ENCODE results near the gene MRAP2.
"Not testable (repeated sequence)": the region's sequence is repeated elsewhere in the genome, so short reads cannot be mapped to it uniquely, and the experiment has no call there.

MRAP2 gene

DNA sequence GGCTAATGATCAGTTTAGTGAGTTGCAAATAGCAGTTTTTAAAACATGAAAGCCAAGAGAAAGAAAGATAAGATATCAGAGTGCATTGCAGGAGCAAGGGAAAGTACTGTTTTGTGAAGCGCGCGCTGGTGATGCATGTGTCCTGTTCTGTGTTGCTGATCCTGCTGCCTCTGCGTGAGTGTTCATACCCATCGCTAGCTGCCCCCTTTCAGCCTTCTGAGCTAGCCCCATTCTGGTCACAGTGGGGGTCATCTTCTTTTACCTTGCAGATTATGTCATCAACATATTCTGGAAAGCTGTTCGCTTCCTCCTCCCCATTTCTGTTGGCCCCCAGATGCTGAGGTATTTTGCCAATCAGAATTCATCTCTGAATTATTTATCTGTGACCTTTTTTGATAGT is 1.9 kb downstream of the MRAP2 start:
- no peak for DNase-seq

DNA sequence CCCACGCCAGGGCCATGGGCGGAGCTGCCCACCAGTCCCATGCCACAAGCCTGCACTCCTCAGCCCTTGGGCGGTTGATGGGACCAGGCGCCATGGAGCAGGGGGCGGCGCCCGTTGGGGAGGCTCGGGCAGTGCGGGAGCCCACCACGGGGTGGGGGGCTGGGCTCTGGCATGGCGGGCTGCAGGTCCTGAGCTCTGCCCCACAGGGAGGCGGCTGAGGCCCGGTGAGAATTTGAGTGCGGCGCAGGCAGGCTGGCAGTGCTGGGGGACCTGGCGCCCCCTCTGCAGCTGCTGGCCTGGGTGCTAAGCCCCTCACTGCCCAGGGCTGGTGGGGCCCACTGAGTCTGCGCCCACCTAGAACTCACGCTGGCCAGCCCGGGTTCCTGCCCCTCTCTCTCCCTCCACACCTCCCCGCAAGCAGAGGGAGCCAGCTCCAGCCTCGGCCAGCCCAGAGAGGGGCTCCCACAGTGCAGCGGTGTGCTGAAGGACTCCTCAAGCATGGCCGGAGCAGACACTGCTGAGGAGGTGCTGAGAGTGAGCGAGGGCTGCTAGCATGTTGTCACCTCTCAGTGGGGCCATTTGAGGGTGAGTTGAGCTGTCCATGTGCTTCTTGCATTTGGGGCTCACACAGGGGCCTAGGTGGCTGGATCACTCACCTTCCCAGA is 4.0 kb downstream of the MRAP2 start:
- no peak for DNase-seq

GRCh38 chr6:84042603-84043002 is 9.0 kb downstream of the MRAP2 start:
- DNase-seq, result no peak

DNA sequence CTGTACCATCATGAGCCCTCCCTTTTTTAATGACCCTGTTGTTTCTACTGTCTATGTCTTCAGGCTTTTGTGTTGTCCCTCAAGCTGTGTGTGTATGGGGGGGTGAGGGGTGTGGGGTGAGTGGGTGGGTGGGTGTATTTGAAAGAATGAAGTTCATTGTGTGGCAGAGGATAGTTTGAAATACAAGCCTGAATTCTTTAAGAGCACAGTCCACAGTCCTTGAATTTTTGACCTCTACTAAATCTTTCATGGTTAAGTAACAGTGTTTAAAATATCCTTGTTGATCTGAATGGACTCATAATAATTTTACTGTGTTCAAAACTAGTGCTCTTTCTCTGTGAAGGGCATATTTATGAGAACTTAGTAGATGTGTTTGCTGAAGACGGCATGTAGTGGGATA is 10.0 kb downstream of the MRAP2 start:
- DNase-seq, result no peak

GRCh38 chr6:84046755-84047154 is 13.2 kb downstream of the MRAP2 start:
- no peak for DNase-seq

GRCh38 chr6:84048588-84048987 is 15.0 kb downstream of the MRAP2 start:
- DNase-seq, result no peak

- DNase-seq, result no peak
Measured at GRCh38 chr6:84050408-84050807, 16.8 kb downstream of the MRAP2 start.

DNA sequence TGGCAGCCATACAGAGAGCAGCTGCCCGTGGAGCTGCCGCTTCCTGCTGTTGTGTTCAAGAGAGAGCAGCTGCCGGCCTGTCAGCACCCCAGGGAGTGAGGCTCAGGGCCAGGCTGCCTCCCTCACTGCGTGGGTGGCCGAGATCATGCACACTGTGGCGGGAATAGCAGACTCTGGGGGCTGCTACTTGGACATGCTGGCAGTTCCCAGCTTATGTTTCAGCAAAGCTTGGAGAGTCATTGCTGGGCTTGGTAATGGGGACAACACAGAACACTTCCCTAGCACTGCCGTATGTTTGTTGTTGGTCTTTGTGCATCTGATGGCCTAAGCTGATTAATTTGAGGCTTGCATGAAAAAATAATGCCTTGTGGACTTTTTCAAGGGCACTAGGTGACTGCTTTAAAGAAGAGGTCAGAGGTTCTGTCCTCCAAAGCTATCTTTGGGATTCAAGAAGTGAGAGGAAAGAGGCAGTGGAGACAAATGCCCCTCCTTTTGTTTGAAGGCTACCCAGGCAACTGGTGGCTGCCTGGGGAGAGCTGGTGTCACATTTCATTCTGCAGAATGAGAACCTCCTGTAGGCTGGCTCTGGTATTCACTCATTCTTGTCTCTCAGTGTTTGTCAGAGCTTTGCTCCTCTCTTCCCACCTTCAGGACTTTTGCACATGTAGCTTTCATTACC is 18.8 kb downstream of the MRAP2 start:
- DNase-seq, result peak; percentile 51

DNA sequence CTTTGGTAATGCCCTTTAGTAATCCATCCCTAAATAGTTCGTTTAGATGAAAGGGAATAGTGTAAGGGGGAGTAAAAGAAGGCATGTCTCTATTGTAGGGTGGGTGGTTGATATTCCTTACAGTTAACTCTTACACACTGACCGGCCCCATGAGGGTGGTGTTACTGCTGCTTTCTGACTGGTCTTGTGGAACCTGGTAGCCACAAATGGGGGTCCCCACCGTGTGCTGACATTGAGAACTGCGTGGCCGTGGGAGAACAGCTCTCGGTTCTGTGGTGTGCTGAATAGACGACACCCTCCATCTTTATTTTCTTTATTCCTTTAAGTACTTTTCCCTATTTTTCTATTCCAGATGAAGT is 19.3 kb downstream of the MRAP2 start:
- DNase-seq, result no peak

DNA sequence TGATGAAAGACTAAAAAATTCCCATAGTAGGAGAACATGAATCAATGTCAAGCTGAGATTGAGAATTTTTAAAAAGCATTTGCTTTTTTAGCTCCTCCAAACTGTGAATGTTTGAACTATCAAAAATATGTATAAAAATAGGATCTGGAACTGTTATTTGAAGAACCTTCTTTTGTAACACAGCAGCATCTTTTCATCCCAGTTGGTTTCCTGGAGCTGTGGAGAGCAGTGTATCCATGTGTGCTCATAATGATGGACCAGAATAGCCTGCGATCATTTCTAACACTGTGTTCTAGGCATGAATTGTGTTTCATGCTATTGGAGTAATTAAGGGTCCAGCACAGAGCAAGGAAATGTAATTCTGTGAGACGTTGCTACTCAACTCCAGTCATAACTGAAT is 22.1 kb downstream of the MRAP2 start:
- DNase-seq, result no peak

DNA sequence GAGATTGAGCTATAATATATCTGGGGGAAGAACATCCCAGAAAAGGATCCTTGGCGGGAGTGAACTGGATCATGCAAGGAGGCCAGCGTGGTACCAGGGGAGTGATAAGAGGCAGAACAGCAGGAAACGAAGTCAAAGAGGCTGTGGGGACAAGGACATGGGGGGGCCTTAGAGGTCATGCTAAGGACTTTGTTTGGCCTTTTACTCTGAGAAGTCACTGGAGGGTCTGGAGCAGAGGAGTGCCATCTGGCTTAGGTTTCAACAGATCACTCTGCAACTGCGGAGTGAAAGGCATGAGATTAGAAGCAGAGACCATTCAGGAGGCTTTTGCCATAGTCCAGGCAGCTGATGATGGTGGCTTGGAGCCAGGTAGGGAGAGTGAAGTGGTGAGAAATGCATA is 24.3 kb downstream of the MRAP2 start:
- DNase-seq, result no peak

DNA sequence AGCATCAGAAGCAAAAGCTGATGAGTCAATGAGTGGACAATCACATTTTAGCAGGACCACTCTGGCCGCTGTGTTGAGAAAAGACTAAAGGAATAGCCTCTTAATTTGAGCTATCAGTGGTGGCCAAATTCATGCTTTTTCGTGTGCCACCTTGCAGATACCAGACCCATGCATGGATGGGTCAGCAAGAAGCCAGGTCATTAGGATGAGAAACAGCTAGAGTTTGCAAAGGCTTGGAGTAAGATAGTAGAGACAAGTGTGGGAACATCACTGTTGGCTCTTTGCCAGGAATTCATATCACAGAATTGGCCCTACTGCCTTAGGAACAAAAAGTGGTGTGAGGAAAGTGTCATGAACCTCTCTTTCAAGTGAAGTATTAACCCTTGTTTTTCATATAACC is 25.5 kb downstream of the MRAP2 start:
- DNase-seq, result no peak

DNA sequence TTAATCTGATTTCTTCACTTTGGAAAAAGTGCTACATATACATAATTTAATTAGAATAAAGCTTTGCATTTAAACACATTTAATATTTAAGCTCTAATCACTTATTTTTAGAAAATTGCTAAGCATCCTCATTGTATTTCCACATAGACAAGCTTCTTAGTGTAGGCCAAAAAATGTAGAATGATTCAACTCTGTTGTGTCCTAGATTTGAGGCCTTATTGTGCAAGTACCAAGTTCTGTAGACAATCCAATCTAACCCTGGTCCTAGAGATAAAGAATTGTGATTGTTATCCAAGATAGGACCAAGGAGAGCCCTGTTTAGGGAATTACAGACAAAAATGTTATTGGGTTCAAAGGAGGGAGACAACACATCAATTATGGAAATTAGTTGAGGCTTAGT is 27.6 kb downstream of the MRAP2 start:
- no peak for DNase-seq

- DNase-seq, result no peak
Measured at GRCh38 chr6:84061613-84062398, 28.2 kb downstream of the MRAP2 start.

DNA sequence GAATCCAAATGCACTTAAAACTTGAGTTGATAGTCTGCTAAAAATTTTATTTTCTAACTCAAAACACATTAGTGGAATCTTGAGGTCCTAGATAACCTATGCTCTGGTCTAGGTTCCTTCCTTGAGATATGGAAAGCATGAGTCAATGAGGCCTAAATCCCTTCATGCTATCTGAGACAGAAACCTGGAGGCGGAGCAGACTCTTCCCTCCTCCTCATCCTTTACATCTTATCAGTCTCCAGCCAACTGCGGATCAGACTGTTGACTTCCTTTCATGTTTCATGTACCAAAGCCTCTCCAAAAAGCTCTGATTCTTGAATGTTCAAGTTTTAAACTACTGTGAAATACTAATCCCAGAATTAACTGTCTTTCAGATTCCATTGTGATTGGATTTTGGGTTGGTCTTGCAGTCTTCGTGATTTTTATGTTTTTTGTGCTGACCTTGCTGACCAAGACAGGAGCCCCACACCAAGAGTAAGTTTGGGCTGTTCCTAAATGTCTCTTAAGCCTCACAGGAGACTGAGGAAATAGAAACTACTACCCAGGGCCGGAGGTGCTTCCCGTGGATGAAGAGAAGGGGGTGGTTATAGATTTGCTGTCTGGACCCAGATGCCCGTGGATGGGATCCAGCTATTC is 29.1 kb downstream of the MRAP2 start:
- no peak for DNase-seq

DNA sequence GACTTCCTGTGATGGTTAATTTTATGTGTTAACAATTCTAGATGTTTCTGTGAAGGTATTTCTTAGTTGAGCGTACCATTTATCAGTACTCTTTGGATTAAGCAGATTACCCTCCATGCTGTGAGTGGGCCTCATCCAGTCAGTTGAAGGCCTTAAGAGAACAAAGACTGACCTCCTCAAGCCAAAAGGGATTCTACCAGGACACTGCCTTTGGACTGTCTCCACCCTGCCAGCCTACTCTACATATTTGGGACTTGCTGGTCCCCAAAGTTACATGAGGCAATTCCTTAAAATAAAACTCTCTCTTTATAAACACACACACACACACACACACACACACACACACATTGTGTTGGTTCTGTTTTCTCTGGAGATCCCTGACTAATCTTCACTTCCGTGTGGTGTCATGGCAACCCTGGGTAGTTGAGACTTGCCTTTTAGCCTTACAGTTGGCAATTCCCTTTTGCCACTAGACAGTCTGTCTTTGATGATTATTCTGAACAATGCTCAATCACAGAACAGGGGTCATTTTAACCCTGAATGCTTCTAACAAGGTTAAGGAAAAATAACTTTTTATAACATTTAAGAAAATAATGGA is 32.2 kb downstream of the MRAP2 start:
- DNase-seq, result no peak

DNA sequence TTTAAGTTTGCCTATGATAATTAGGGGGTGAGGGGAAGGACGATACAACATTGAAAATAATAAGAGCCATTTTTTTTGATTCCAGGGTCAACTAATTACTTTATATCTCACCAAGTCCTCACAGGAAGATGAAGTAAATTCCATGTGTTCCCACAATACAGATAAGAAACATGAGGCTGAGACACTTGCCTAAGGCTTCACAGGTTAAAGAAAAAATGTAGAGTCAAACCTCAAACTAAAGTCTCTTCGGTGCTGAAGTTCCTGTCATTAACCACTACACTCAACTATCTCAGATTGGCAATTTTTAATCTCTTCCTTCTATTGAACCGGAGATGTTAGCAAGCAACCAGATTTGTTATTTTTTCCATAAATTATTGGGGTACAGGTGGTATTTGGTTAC is 33.0 kb downstream of the MRAP2 start:
- no peak for DNase-seq

GRCh38 chr6:84068873-84069272 is 35.3 kb downstream of the MRAP2 start:
- not testable (repeated sequence) for DNase-seq

GRCh38 chr6:84072442-84072997 is 38.9 kb downstream of the MRAP2 start:
- no peak for DNase-seq

GRCh38 chr6:84074988-84075781 is 41.6 kb downstream of the MRAP2 start:
- no peak for DNase-seq

DNA sequence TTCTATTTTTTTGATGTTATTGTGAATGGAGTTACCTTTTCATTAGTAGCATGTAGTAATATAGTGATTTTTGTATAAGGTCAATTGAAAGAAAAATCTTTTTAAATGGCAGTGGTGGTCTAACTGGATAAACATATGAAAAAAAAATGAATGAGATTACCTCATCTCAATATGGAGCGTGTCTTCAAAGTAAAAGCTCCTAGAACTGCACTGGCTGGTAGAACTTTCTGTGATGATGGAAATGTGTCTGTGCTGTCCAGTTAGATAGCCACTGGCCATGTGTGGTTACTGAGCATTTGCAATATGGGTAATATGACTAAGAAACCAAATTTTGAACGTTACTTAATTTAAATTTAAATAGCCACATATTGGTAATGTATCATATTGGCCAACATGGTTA is 44.1 kb downstream of the MRAP2 start:
- DNase-seq, result no peak

- no peak for DNase-seq
Measured at GRCh38 chr6:84078335-84078734, 44.8 kb downstream of the MRAP2 start.

All from GOT3 (cell line).